ENCODE results near the gene ZNF282. TPM values are rescaled to one million over a fixed set of nuclear protein-coding genes. Genes with fewer than 3 reads are reported as not detected.
A peak's percentile ranks its signal among the peaks of the same experiment; 100 is the strongest.

Gene ZNF282
- total and polyA plus RNA-seq, 5 donors, result 8.0 to 14.6 (median 13.6) TPM

- Histone ChIP-seq H3K27ac (ENCODE audit: low read length) (no peak overlapping the region), H3K9me3 (ENCODE audit: control insufficient read depth, low read length) (no peaks in the 10 kb centered on the region), H3K4me1 (ENCODE audit: control insufficient read depth, insufficient read depth, low read length) (no peaks in the 10 kb centered on the region), H3K27me3 (ENCODE audit: control insufficient read depth, insufficient read depth) (no peaks in the 10 kb centered on the region), H3K4me3 (ENCODE audit: low read length) (no peak overlapping the region)
- intact Hi-C loops (cut with DNase I), result no loop called here
- no peak for ATAC-seq
- no peak for DNase-seq
Observed at GRCh38 chr7:149166630-149167352, 28.6 kb upstream of the ZNF282 start.

- H3K4me3 ChIP-seq (ENCODE audit: low read length), result no peak overlapping the region
- no peak overlapping the region for H3K27ac ChIP-seq (ENCODE audit: low read length)
- DNase-seq (no peak), ATAC-seq (no peak)
- 80% methylated on average over 9 of the region's 9 CpGs for WGBS
- H3K27me3 ChIP-seq (ENCODE audit: control insufficient read depth, insufficient read depth), result no peaks in the 10 kb centered on the region
- H3K4me1 ChIP-seq (ENCODE audit: control insufficient read depth, insufficient read depth, low read length), result no peaks in the 10 kb centered on the region
- intact Hi-C loops (cut with DNase I), result no loop called here
- no peaks in the 10 kb centered on the region for H3K9me3 ChIP-seq (ENCODE audit: control insufficient read depth, low read length)
Observed at GRCh38 chr7:149171892-149172533, 23.3 kb upstream of the ZNF282 start.

- H3K9me3 ChIP-seq (ENCODE audit: control insufficient read depth, low read length), result no peaks in the 10 kb centered on the region
- no peaks in the 10 kb centered on the region for H3K4me1 ChIP-seq (ENCODE audit: control insufficient read depth, insufficient read depth, low read length)
- WGBS, result 83% methylated on average over 1 of the region's 1 CpG
- no peaks in the 10 kb centered on the region for H3K27me3 ChIP-seq (ENCODE audit: control insufficient read depth, insufficient read depth)
- no peak overlapping the region for H3K27ac ChIP-seq (ENCODE audit: low read length)
- ATAC-seq (no peak), DNase-seq (no peak)
- no peak overlapping the region for H3K4me3 ChIP-seq (ENCODE audit: low read length)
- intact Hi-C loops (cut with DNase I), result no loop called here
Observed at GRCh38 chr7:149172534-149172920, 22.8 kb upstream of the ZNF282 start.

GRCh38 chr7:149175150-149175549 is 20.2 kb upstream of the ZNF282 start:
- ATAC-seq, result no peak
- Histone ChIP-seq H3K4me1 (ENCODE audit: control insufficient read depth, insufficient read depth, low read length) (no peaks in the 10 kb centered on the region), H3K27me3 (ENCODE audit: control insufficient read depth, insufficient read depth) (no peaks in the 10 kb centered on the region), H3K4me3 (ENCODE audit: low read length) (no peak overlapping the region), H3K9me3 (ENCODE audit: control insufficient read depth, low read length) (no peaks in the 10 kb centered on the region), H3K27ac (ENCODE audit: low read length) (no peak overlapping the region)
- intact Hi-C loops (cut with DNase I), result no loop called here
- 84% methylated on average over 2 of the region's 2 CpGs for WGBS
- no peak for DNase-seq

GRCh38 chr7:149179241-149179640 is 16.1 kb upstream of the ZNF282 start:
- Histone ChIP-seq H3K27ac (ENCODE audit: low read length) (no peak overlapping the region), H3K9me3 (ENCODE audit: control insufficient read depth, low read length) (no peaks in the 10 kb centered on the region), H3K4me1 (ENCODE audit: control insufficient read depth, insufficient read depth, low read length) (no peaks in the 10 kb centered on the region), H3K4me3 (ENCODE audit: low read length) (no peak overlapping the region), H3K27me3 (ENCODE audit: control insufficient read depth, insufficient read depth) (no peaks in the 10 kb centered on the region)
- no peak for DNase-seq
- intact Hi-C loops (cut with DNase I), result no loop called here
- WGBS, result 98% methylated on average over 19 of the region's 19 CpGs
- ATAC-seq, result peak; percentile 14 to 16

GRCh38 chr7:149180722-149181449 is 14.5 kb upstream of the ZNF282 start:
- Histone ChIP-seq H3K27ac (ENCODE audit: low read length) (no peak overlapping the region), H3K4me1 (ENCODE audit: control insufficient read depth, insufficient read depth, low read length) (no peaks in the 10 kb centered on the region), H3K27me3 (ENCODE audit: control insufficient read depth, insufficient read depth) (no peaks in the 10 kb centered on the region), H3K4me3 (ENCODE audit: low read length) (no peak overlapping the region), H3K9me3 (ENCODE audit: control insufficient read depth, low read length) (no peaks in the 10 kb centered on the region)
- no peak for DNase-seq
- intact Hi-C loops (cut with DNase I), result no loop called here
- ATAC-seq, result no peak

GRCh38 chr7:149181450-149181790 is 13.9 kb upstream of the ZNF282 start:
- Histone ChIP-seq H3K27me3 (ENCODE audit: control insufficient read depth, insufficient read depth) (no peaks in the 10 kb centered on the region), H3K4me1 (ENCODE audit: control insufficient read depth, insufficient read depth, low read length) (no peaks in the 10 kb centered on the region), H3K27ac (ENCODE audit: low read length) (no peak overlapping the region), H3K4me3 (ENCODE audit: low read length) (no peak overlapping the region), H3K9me3 (ENCODE audit: control insufficient read depth, low read length) (no peaks in the 10 kb centered on the region)
- ATAC-seq (no peak), DNase-seq (no peak)
- intact Hi-C loops (cut with DNase I), result no loop called here

GRCh38 chr7:149184274-149184673 is 11.1 kb upstream of the ZNF282 start:
- H3K9me3 ChIP-seq (ENCODE audit: control insufficient read depth, low read length), result no peaks in the 10 kb centered on the region
- 95% methylated on average over 6 of the region's 6 CpGs for WGBS
- intact Hi-C loops (cut with DNase I), result no loop called here
- no peaks in the 10 kb centered on the region for H3K27me3 ChIP-seq (ENCODE audit: control insufficient read depth, insufficient read depth)
- no peaks in the 10 kb centered on the region for H3K4me1 ChIP-seq (ENCODE audit: control insufficient read depth, insufficient read depth, low read length)
- DNase-seq, result no peak
- ATAC-seq, result no peak
- no peak overlapping the region for H3K4me3 ChIP-seq (ENCODE audit: low read length)
- H3K27ac ChIP-seq (ENCODE audit: low read length), result no peak overlapping the region

- 40% methylated on average over 2 of the region's 2 CpGs for WGBS
- Histone ChIP-seq H3K4me3 (ENCODE audit: low read length) (no peak overlapping the region), H3K27ac (ENCODE audit: low read length) (no peak overlapping the region), H3K9me3 (ENCODE audit: control insufficient read depth, low read length) (no peaks in the 10 kb centered on the region), H3K4me1 (ENCODE audit: control insufficient read depth, insufficient read depth, low read length) (no peaks in the 10 kb centered on the region), H3K27me3 (ENCODE audit: control insufficient read depth, insufficient read depth) (no peaks in the 10 kb centered on the region)
- ATAC-seq (no peak), DNase-seq (no peak)
- intact Hi-C loops (cut with DNase I), result no loop called here
Observed at GRCh38 chr7:149188213-149188612, 7.1 kb upstream of the ZNF282 start.

- Histone ChIP-seq H3K4me1 (ENCODE audit: control insufficient read depth, insufficient read depth, low read length) (no peaks in the 10 kb centered on the region), H3K27me3 (ENCODE audit: control insufficient read depth, insufficient read depth) (no peaks in the 10 kb centered on the region), H3K4me3 (ENCODE audit: low read length) (no peak overlapping the region), H3K27ac (ENCODE audit: low read length) (no peak overlapping the region), H3K9me3 (ENCODE audit: control insufficient read depth, low read length) (no peaks in the 10 kb centered on the region)
- DNase-seq (peak in 1 of 3 donors; percentile 60), ATAC-seq (peak; percentile 40 to 42)
- intact Hi-C loops (cut with DNase I), result no loop called here
- 58% methylated on average over 12 of the region's 12 CpGs for WGBS
Observed at GRCh38 chr7:149188637-149189259, 6.6 kb upstream of the ZNF282 start.

GRCh38 chr7:149191851-149192250 is 3.5 kb upstream of the ZNF282 start:
- H3K27ac ChIP-seq (ENCODE audit: low read length), result no peak overlapping the region
- ATAC-seq (no peak), DNase-seq (no peak)
- WGBS, result 67% methylated on average over 5 of the region's 5 CpGs
- no peaks in the 10 kb centered on the region for H3K9me3 ChIP-seq (ENCODE audit: control insufficient read depth, low read length)
- H3K4me1 ChIP-seq (ENCODE audit: control insufficient read depth, insufficient read depth, low read length), result peaks cover 3% of the 10 kb centered on the region
- H3K4me3 ChIP-seq (ENCODE audit: low read length), result no peak overlapping the region
- intact Hi-C loops (cut with DNase I), result no loop called here
- no peaks in the 10 kb centered on the region for H3K27me3 ChIP-seq (ENCODE audit: control insufficient read depth, insufficient read depth)

Data from right cardiac atrium (tissue), 5 donors.